A673 (cell line): Measurements from ENCODE around the gene WBP4. TPM values are rescaled to one million over a fixed set of nuclear protein-coding genes. Genes with fewer than 3 reads are reported as not detected.

ENCODE experiments used
- Bru-seq: library from RNA; stranded (reverse); fragments of 400-500 nt; gene quantifications from one replicate; lab custom pipeline; 2021; lab: Mats Ljungman, UMichigan
- BruChase-seq, 2 experiments: library from RNA; stranded (reverse); fragments of 400-500 nt; gene quantifications; one replicate each; lab custom pipeline; 2021; lab: Mats Ljungman, UMichigan
- BruUV-seq: library from RNA; stranded (reverse); fragments of 400-500 nt; replicated peaks from 2 replicates; lab custom pipeline; 2021; lab: Mats Ljungman, UMichigan
- CTCF ChIA-PET: fragments of 300-600 bp; sonication (Branson Sonifier 250); formaldehyde crosslinking; loops from one replicate; lab custom pipeline; 2022; ENCODE audit warnings: antibody characterized with exemption; lab: Charles Lee
- POLR2A ChIA-PET: fragments of 300-600 bp; sonication (Branson Sonifier 250); formaldehyde crosslinking; loops from one replicate; lab custom pipeline; 2022; ENCODE audit warnings: antibody characterized with exemption; ENCODE audit not compliant: low non-redundant PET; lab: Charles Lee
- DNase-seq: peaks from one replicate; pipeline ENCODE4 v3.0.0-alpha.2; 2015; ENCODE audit warnings: low spot score
- H3K27ac ChIP-seq: fragments of 200-600 bp; sonication (generic); 2 replicates; pipeline ENCODE4 v1.5.1; 2016; ENCODE audit warnings: mixed run types, low read depth, mild to moderate bottlenecking, mixed read lengths, antibody characterized with exemption, low read length; ENCODE audit not compliant: poor library complexity, severe bottlenecking
- H3K27me3 ChIP-seq: fragments of 200-600 bp; sonication (generic); replicated peaks from 2 replicates; pipeline ENCODE4 v1.6.1; 2017; ENCODE audit warnings: mixed run types, low read depth, mild to moderate bottlenecking, mixed read lengths, antibody characterized with exemption, low read length; ENCODE audit not compliant: insufficient read depth, poor library complexity
- H3K36me3 ChIP-seq: fragments of 200-600 bp; sonication (generic); 2 replicates; pipeline ENCODE4 v1.6.1; 2016; ENCODE audit warnings: mixed run types, mild to moderate bottlenecking, mixed read lengths, antibody characterized with exemption, low read length; ENCODE audit not compliant: insufficient read depth, poor library complexity, severe bottlenecking
- H3K4me1 ChIP-seq: fragments of 200-600 bp; sonication (generic); 2 replicates; pipeline ENCODE4 v1.6.1; 2017; ENCODE audit warnings: mixed run types, mild to moderate bottlenecking, mixed read lengths, antibody characterized with exemption, low read length; ENCODE audit not compliant: insufficient read depth, poor library complexity, severe bottlenecking
- H3K4me3 ChIP-seq: fragments of 200-600 bp; sonication (generic); 2 replicates; pipeline ENCODE4 v1.5.1; 2016; ENCODE audit warnings: low read depth, mixed run types, mild to moderate bottlenecking, mixed read lengths, low read length; ENCODE audit not compliant: poor library complexity, severe bottlenecking
- H3K9me3 ChIP-seq: fragments of 200-600 bp; sonication (generic); 2 replicates; pipeline ENCODE4 v1.6.1; 2016; ENCODE audit warnings: mixed run types, low read depth, mild to moderate bottlenecking, mixed read lengths, antibody characterized with exemption, low read length; ENCODE audit not compliant: poor library complexity, severe bottlenecking
- EZH2 ChIP-seq: fragments of 200-600 bp; sonication (generic); IDR thresholded peaks from 2 replicates; pipeline ENCODE4 v1.6.1; 2017; ENCODE audit warnings: borderline replicate concordance, low read depth, mild to moderate bottlenecking, mixed read lengths, antibody characterized with exemption, low read length; ENCODE audit not compliant: poor library complexity, severe bottlenecking
- intact Hi-C: fragments of 100-400 bp; cut with micrococcal nuclease; formaldehyde crosslinking; loops from one replicate; pipeline ENCODE4 v1.10.0; 2022; ENCODE audit not compliant: unreplicated experiment
- long read RNA-seq: library from polyadenylated mRNA; stranded (forward); transcript quantifications from one replicate; pipeline ENCODE4 v2.0.0, GENCODE V29; 2022
- total RNA-seq: library from RNA; stranded (reverse); gene quantifications from 2 replicates; pipeline ENCODE4 v1.2.3, GENCODE V29; 2021
- TF ChIP-seq, protein P1 (sequence below): fragments of 300-800, 200-600 bp; sonication (generic); conservative IDR thresholded peaks from 2 replicates; pipeline ENCODE4 v1.5.1; 2017; ENCODE audit warnings: low read depth, mild to moderate bottlenecking, antibody characterized with exemption, low read length, moderate library complexity, mixed read lengths

The WBP4 gene, protein sequence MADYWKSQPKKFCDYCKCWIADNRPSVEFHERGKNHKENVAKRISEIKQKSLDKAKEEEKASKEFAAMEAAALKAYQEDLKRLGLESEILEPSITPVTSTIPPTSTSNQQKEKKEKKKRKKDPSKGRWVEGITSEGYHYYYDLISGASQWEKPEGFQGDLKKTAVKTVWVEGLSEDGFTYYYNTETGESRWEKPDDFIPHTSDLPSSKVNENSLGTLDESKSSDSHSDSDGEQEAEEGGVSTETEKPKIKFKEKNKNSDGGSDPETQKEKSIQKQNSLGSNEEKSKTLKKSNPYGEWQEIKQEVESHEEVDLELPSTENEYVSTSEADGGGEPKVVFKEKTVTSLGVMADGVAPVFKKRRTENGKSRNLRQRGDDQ
- total RNA-seq (11.9 and 12.5 TPM in 2 replicates), Bru-seq, nascent RNA (percentile 87 among the genes with signal in this experiment), BruChase-seq, experiment 1, labeled RNA remaining after a 2-hour chase (percentile 87 among the genes with signal in this experiment), BruChase-seq, experiment 2, labeled RNA remaining after a 6-hour chase (percentile 75 among the genes with signal in this experiment)
- long read RNA-seq, transcript WBP4-201 (10 exons, 2,623 nt): major isoform, 47 of 64 reads
- long read RNA-seq, partial matches to known transcripts: 13 of 64 reads
- long read RNA-seq, other reads (novel, unspliced or antisense): 4 of 64 reads

DNA sequence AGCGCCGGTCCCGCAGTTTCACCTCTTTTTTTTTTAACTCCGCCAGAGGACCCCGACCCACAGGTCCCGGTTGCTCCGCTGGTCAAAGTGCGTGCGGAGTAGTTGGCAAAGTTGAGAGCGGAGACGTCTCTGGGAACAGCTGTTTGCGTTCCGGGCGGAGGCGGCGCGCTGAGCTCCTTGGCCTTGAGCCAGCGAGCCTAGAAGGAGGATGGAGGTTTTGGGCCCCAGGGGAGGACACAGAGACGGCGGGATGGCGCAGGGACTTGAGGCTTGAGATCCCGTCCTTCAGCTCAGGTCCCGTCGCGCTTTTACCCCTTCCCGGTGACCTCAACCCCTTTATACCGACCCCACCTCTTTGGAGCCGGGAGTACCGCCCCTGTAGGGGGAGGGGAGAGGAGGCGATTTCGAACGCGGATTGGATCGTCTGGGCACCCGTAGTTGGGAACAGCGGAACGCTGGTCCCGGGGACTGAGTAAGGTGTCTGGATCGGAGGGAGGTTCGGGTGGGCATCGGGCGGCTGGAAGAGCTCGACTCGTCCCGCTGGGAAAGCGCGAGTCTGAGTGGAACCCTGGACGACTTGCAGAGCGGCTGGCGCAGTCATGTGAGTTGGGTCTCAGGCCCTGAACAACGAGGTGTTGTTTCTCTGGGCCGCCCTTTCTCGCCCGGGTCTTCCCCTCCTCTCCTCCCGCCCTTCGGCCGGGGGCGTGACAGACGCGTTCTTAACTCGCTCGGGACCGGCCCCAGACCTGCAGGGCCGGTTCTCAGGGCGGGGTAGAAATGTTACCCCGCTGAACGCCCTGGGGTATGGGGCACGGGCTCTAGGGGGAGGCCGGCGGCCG is at the start of gene WBP4:
WBP4 (plus strand) TSS at position 435 of the 839 bp plus-strand sequence; CDS start at position 600, 165 bp downstream.
- Histone ChIP-seq H3K4me3 (peak within 1 kb of the TSS; percentile 83), H3K9me3 (no peaks in the 10 kb centered on the region), H3K4me1 (peaks cover 16% of the 10 kb centered on the region), H3K27ac (peak within 1 kb of the TSS; percentile 97), H3K36me3 (peaks cover 30% of the 10 kb centered on the region), H3K27me3 (no peaks in the 10 kb centered on the region)
- ChIA-PET POLR2A (no interaction called here), CTCF (no interaction called here)
- no TSS peak for BruUV-seq
- TF ChIP-seq, protein P1, sequence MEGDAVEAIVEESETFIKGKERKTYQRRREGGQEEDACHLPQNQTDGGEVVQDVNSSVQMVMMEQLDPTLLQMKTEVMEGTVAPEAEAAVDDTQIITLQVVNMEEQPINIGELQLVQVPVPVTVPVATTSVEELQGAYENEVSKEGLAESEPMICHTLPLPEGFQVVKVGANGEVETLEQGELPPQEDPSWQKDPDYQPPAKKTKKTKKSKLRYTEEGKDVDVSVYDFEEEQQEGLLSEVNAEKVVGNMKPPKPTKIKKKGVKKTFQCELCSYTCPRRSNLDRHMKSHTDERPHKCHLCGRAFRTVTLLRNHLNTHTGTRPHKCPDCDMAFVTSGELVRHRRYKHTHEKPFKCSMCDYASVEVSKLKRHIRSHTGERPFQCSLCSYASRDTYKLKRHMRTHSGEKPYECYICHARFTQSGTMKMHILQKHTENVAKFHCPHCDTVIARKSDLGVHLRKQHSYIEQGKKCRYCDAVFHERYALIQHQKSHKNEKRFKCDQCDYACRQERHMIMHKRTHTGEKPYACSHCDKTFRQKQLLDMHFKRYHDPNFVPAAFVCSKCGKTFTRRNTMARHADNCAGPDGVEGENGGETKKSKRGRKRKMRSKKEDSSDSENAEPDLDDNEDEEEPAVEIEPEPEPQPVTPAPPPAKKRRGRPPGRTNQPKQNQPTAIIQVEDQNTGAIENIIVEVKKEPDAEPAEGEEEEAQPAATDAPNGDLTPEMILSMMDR: 0 out of 2 replicates have a peak, but pooled peaks have one; percentile 19
- TF ChIP-seq EZH2: no peak
- intact Hi-C loops: loop anchor here (2.0 to 5.0 kb wide), 3 partner anchors 71 to 161 kb away; partner anchors contain the start of gene KBTBD6
- peak; percentile 95 for DNase-seq

DNA sequence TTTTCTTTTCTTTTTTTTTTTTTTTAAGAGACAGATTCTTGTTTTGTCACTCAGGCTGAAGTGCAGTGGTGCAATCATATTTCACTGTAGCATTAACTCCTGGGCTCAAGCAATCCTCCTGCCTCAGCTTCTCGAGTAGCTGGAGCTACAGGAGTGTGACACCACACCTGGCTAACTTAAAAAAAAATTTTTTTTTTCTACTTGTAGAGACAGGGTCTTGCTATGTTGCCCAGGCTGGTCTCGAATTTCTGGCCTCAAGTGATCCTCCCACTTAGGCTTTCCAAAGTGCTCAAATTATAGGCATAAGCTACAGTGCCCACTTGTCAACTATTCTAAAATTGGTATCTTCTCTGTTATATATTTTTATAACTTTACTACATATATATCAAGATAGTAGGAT is 48.8 kb upstream of the WBP4 start:
- no peak for DNase-seq
- ChIA-PET POLR2A (no interaction called here), CTCF (no interaction called here)
- no TSS peak for BruUV-seq
- Histone ChIP-seq H3K4me1 (no peaks in the 10 kb centered on the region), H3K27ac (no peak overlapping the region), H3K27me3 (no peaks in the 10 kb centered on the region), H3K4me3 (no peak overlapping the region), H3K9me3 (no peaks in the 10 kb centered on the region), H3K36me3 (no peaks in the 10 kb centered on the region)
- intact Hi-C loops: no loop called here
- TF ChIP-seq EZH2: no peak
- TF ChIP-seq, protein P1: no peak

DNA sequence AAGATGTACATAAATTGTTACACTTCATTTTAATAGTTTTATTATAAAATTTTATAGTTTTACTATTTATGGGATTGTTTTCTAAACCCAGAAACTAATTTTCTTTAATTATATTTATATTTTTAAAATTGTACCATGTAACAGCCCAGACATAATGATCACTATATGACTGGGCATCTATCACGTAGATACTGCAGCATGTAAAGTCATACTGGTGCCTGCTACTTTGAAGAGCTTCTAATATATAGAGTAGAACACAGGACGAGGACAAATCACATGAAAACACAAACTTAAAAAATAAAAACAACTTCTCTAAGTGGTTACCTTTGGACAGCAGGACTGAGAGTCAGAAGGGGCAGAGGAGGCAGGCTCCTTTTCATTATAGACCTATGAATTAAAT is 47.5 kb upstream of the WBP4 start:
- DNase-seq: no peak
- Histone ChIP-seq H3K36me3 (no peaks in the 10 kb centered on the region), H3K4me3 (no peak overlapping the region), H3K4me1 (no peaks in the 10 kb centered on the region), H3K27me3 (no peaks in the 10 kb centered on the region), H3K27ac (no peak overlapping the region), H3K9me3 (no peaks in the 10 kb centered on the region)
- no peak for TF ChIP-seq EZH2
- TF ChIP-seq, protein P1: no peak
- CTCF ChIA-PET: no interaction called here
- POLR2A ChIA-PET: no interaction called here
- BruUV-seq: no TSS peak
- intact Hi-C loops: no loop called here
